ENCODE results near the gene SORBS2. TPM values are rescaled to one million over a fixed set of nuclear protein-coding genes. Genes with fewer than 3 reads are reported as not detected.
"Not testable (repeated sequence)": the region's sequence is repeated elsewhere in the genome, so short reads cannot be mapped to it uniquely, and the experiment has no call there.

Gene SORBS2
- total RNA-seq, 1 donor from 2014 or later = 60.4 TPM

DNA sequence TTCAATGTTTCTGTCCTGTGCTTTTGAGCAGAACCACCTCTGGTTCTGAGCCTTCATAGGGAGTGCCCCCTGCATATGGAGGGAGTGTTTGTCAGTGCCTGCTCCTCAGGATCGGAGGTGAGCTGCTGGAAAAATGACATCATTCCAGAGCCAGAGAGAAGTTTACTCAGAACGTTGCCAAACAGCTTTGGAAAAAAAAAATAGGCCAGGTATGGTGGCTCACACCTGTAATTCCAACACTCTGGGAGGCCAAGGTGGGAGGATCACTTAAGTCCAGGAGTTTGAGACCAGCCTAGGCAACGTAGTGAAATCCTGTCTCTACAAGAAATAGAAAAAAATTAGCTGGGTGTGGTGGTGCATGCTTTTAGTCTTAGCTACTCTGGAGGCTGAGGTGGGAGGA is 249.5 kb downstream of the SORBS2 start:
- Histone ChIP-seq H3K36me3 (no peaks in the 10 kb centered on the region), H3K4me1 (no peaks in the 10 kb centered on the region), H3K9me3 (no peaks in the 10 kb centered on the region), H3K4me3 (no peak overlapping the region), H3K27ac (no peak overlapping the region), H3K27me3 (no peaks in the 10 kb centered on the region)
- no peak for TF ChIP-seq POLR2AphosphoS5 (IDR thresholded peaks at IDR 0.05; ENCODE audit: insufficient read depth in 1 of 2, low read depth in 1 of 2)
- no peak for TF ChIP-seq POLR2A (IDR thresholded peaks at IDR 0.05)
- TF ChIP-seq, protein P1, sequence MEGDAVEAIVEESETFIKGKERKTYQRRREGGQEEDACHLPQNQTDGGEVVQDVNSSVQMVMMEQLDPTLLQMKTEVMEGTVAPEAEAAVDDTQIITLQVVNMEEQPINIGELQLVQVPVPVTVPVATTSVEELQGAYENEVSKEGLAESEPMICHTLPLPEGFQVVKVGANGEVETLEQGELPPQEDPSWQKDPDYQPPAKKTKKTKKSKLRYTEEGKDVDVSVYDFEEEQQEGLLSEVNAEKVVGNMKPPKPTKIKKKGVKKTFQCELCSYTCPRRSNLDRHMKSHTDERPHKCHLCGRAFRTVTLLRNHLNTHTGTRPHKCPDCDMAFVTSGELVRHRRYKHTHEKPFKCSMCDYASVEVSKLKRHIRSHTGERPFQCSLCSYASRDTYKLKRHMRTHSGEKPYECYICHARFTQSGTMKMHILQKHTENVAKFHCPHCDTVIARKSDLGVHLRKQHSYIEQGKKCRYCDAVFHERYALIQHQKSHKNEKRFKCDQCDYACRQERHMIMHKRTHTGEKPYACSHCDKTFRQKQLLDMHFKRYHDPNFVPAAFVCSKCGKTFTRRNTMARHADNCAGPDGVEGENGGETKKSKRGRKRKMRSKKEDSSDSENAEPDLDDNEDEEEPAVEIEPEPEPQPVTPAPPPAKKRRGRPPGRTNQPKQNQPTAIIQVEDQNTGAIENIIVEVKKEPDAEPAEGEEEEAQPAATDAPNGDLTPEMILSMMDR (IDR thresholded peaks at IDR 0.05) = no peak
- DNase-seq (ENCODE audit: extremely low spot score in 2 of 2) = no peak
- intact Hi-C loops (cut with DNase I) = no loop called here

DNA sequence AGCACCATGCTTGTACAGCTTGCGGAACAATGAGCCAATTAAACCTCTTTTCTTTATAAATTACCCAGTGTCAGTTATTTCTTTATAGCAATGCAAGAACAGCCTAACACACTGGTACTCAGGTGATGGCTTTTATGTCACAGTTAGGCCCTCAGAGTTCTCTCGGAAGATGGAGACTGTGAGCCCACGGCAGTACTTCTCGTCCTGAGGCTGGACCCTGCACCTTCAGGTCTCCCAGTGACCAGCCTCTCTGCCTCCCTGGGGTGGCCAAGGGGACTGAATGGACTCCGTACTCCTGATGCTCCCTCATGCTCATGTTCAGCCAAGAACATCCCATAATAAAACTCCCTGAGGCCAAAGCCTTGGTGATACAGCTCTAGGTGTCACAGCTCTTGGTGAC is 251.7 kb downstream of the SORBS2 start:
- intact Hi-C loops (cut with DNase I) = no loop called here
- no peak for DNase-seq (ENCODE audit: extremely low spot score in 2 of 2)
- no peaks in the 10 kb centered on the region for H3K4me1 ChIP-seq

DNA sequence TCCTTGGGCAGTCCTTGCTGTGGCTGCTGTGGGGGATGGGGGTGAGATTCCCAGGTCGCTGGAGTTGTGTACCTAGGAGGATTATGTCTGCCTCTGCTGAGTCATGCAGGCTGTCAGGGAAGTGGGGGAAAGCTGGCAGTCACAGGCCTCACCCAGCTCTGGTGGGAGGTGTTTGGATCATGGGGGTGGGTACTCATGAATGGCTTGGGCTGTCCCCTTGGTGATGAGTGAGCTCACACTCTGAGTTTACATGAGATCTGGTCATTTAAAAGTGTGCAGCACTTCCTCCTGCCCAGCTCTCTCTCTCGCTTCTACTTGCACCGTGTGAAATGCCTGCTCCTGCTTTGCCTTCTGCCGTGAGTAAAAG is 252.1 kb downstream of the SORBS2 start:
- Histone ChIP-seq H3K27ac (no peak overlapping the region), H3K4me1 (no peaks in the 10 kb centered on the region), H3K36me3 (no peaks in the 10 kb centered on the region), H3K9me3 (no peaks in the 10 kb centered on the region), H3K4me3 (no peak overlapping the region), H3K27me3 (no peaks in the 10 kb centered on the region)
- no peak for DNase-seq (ENCODE audit: extremely low spot score in 2 of 2)
- TF ChIP-seq POLR2A (IDR thresholded peaks at IDR 0.05) (no peak), POLR2AphosphoS5 (IDR thresholded peaks at IDR 0.05; ENCODE audit: insufficient read depth in 1 of 2, low read depth in 1 of 2) (no peak)
- TF ChIP-seq, protein P1 (IDR thresholded peaks at IDR 0.05) = no peak
- intact Hi-C loops (cut with DNase I) = no loop called here

More for the DNA sequence above, 251.7 kb downstream of the SORBS2 start:
- no peaks in the 10 kb centered on the region for H3K36me3 ChIP-seq
- H3K27me3 ChIP-seq = no peaks in the 10 kb centered on the region
- no peaks in the 10 kb centered on the region for H3K9me3 ChIP-seq
- no peak overlapping the region for H3K4me3 ChIP-seq
- no peak overlapping the region for H3K27ac ChIP-seq
- TF ChIP-seq POLR2A (IDR thresholded peaks at IDR 0.05) (no peak), POLR2AphosphoS5 (IDR thresholded peaks at IDR 0.05; ENCODE audit: insufficient read depth in 1 of 2, low read depth in 1 of 2) (no peak)
- TF ChIP-seq, protein P1 (IDR thresholded peaks at IDR 0.05) = no peak

DNA sequence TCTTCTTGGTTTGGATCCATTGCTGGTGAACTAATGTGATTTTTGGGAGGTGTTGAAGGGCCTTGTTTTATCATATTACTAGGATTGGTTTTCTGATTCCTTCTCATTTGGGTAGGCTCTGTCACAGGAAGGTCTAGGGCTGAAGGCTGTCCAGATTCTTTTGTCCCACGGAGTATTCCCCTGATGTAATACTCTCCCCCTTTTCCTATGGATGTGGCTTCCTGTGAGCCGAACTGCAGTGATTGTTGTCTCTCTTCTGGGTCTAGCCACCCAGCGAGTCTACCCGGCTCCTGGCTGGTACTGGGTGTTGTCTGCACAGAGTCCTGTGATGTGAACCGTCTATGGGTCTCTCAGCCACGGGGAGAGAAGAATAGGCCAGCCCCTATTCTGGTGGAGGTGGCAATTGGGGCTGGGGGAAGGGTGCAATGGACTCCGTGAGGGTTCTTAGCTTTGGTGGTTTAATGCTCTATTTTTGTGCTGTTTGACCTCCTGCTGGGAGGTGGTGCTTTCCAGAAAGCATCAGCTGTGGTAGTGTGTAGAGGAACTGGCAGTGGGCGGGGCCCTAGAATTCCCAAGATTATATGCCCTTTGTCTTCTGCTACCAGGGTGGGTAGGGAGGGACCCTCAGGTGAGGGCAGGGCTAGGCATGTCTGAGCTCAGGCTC is 252.6 kb downstream of the SORBS2 start:
- H3K9me3 ChIP-seq; H3K27me3 ChIP-seq; H3K4me3 ChIP-seq; H3K4me1 ChIP-seq; H3K36me3 ChIP-seq; intact Hi-C loops (cut with DNase I); H3K27ac ChIP-seq; DNase-seq (ENCODE audit: extremely low spot score in 2 of 2): not testable (repeated sequence)

DNA sequence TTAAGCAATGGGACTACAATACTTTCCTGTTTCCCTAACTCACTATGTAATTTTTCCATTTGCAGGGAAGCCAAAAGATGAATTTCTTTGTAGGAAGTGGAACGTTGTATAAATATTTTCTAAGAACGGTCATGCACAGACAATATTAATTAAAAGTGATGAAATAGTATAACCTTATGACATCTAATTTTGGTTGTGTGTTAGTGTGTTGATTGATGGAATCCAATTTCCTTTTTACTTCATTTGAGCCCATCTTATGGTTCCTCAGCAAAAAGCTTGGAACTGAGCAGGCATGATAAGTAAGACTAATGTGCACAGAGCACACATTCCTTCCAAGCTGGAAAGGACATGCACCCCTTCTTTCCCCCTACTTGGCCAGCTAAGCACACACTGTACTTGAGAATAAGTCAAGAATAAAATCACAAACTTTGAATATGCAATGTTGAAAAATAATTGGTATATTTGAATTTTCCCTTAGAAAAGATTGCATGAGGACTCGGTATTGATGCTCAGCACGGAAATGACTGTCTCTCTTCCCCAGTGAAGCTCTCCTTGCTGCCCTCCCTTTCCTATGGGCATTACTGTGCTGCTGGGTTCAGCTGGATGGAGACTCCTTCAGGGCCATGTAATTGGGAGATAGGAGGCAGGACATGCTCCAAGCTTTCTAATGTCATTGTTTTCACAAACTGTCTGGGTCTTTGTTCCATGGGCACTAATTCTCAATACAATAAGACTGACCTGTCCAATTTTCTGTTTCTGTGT is 257.4 kb downstream of the SORBS2 start:
- no peak overlapping the region for H3K27ac ChIP-seq

More for the DNA sequence above, 257.4 kb downstream of the SORBS2 start:
- H3K27me3 ChIP-seq = no peaks in the 10 kb centered on the region
- H3K9me3 ChIP-seq = no peaks in the 10 kb centered on the region
- TF ChIP-seq, protein P1 (IDR thresholded peaks at IDR 0.05) = no peak
- TF ChIP-seq POLR2A (IDR thresholded peaks at IDR 0.05) (no peak), POLR2AphosphoS5 (IDR thresholded peaks at IDR 0.05; ENCODE audit: insufficient read depth in 1 of 2, low read depth in 1 of 2) (no peak)
- H3K4me1 ChIP-seq = no peaks in the 10 kb centered on the region
- H3K36me3 ChIP-seq = no peaks in the 10 kb centered on the region
- intact Hi-C loops (cut with DNase I) = no loop called here
- DNase-seq (ENCODE audit: extremely low spot score in 2 of 2) = no peak
- H3K4me3 ChIP-seq = no peak overlapping the region
